Kidney glomerular epithelial cell (primary cell): ENCODE data around the gene EVC2.

ENCODE experiments used
- DNase-seq: peaks from one replicate; lab custom pipeline; 2025; lab: John Stamatoyannopoulos, UW

The EVC2 gene

DNA sequence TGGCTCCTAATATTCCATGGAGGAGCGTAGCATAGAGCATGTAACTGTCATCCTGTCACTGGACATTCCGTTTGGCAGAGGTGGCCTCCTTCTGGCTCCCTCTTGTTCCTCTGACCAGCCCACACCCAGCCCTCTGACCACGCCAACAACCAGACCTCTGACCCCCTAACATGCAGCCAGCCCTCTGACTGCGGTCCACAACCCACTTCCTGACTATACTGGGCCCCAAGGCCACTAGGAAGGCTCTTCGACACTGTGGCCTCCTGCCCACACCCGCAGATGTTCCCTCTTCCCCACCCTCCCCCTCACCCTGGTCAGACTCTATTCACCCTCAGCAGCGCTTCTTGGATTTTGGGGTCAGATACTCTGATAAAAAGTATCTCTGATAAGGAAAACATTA is 141.4 kb downstream of the EVC2 start:
- DNase-seq = no peak

DNA sequence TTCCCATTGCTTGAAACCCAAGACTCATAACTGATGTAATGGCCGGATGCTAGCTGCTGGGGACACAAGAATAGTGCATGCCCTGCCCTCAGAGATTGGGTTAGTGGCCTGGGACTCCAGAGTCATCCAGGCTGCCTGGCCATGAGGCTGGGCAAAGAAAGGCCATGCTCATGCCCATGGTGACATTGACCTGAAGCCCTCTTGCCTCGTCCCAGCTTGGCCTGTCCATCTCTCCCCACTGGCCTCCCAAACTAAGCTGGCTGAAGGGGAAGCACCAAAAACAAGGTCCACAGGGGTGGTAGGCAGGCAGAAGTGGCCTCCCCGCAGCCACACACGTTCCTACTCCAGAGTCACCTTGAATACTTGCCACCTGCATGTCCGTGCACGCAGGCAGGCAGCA is 141.8 kb downstream of the EVC2 start:
- no peak for DNase-seq

DNA sequence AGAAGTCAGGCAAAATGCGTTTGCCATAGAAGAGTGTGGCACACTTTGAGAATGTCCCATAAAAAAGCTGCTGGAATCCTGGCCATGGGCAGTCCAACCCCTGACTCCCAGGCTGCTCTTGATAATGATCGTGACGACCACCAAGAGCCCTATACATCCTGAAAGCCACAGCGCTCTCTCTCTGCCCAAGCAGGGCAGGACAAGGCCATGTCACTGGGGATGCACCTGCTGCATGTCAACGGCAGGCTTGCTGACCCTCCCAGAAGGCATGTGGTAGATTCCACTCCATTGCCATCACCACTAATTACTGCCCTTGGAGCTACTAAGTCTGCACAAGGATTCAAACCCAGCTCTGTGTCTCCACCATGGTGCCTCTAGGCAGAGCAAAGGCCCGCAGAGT is 144.5 kb downstream of the EVC2 start:
- no peak for DNase-seq

GRCh38 chr4:5562476-5562875 is 145.9 kb downstream of the EVC2 start:
- no peak for DNase-seq

DNA sequence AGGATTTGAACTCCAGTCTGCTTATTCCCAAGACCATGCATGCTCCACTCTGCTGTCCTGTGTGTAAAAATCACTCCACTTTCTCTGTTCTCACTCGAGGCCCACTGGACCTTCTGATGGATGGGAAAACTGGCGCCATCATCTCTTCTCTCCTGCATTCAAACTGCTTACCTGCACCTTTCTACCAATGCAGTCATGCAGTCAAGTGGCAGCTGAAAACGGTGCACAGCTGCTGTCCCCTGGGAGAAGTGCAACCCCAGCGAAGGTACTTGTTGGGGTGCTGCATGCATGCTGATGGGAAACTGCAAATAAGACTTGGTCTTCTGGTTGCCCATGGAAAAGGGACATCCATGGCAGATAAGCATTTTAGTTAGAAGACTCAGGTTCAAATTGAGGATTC is 147.1 kb downstream of the EVC2 start:
- no peak for DNase-seq

DNA sequence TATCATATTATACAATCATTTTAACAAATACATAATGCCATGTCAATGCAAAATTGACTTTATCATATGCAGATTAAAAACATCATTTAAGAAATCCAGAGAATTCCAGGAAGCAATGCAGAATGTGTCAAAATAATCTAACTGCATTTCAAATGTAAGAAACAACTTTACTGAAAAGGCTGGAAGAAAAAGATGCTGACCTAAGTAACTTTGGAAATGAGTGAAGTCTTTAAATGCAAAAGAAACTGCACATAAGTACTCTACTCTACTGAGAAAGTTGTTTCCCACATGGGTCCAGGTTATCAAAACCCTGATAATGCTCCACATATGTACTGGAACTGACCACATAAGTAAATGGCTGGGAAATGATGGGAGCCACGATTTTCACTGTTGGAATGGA is 149.9 kb downstream of the EVC2 start:
- DNase-seq = no peak

- no peak for DNase-seq
These were observed 154.0 kb downstream of the EVC2 start for GRCh38 chr4:5554376-5554775.

- no peak for DNase-seq
These were observed 154.6 kb downstream of the EVC2 start for GRCh38 chr4:5553801-5554200.

DNA sequence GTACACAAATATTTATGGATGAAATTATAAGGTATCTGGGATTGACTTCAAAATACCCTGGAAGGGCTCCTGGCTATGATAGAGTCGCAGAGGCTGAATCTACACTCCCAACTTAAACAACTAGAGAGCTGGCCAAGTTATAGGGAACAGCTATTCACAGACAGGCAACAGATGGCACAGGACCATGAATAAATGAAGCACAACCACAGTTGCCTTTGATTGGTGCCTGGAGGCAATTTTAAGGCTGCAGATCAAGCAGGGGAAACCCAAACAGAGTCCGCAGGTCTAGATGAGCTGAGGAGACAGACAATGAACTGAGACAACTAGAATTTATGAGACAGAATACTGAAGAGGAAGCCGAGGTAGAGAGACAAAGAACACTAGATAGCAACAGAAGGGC is 155.9 kb downstream of the EVC2 start:
- DNase-seq = no peak

GRCh38 chr4:5547651-5548249 is 160.6 kb downstream of the EVC2 start:
- DNase-seq = no peak

DNA sequence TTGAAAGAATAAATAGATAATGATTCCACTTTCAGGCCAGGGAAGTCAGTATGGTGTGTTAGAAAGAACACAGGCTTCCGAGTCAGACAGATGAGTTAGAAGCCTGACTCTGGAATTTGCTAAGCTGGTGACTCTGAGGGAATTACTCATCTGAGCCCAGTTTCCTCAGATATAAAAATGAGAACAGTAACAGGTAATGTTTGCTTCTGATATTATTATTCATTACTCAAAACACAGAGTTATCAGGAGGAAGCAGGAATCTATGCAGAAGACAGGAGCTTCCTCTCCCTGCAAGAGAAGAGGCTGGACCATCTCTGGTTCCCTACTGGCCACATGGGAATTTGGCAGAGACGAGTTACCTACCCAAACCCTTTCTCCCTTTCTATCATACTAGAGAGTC is 163.1 kb downstream of the EVC2 start:
- peak; percentile 3 for DNase-seq

GRCh38 chr4:5544762-5545161 is 163.6 kb downstream of the EVC2 start:
- no peak for DNase-seq

DNA sequence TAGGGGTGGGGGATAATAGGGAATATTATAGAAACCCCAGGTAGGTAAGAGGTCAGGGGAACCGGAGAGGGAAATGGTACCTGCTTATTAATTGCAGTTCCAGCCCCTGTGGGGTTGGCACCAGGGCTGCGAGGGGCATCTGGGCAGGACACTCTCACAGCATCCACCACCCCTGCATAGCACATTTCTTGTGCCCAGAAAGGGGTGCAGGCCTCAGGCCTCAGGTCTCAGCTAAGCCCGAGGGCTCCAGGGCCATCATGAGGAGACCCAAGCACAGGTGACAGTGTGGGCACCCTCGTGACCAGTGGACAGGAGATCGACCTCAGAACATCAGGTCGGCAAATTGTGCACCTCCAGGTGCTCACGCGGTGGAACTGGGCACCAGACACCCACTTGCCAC is 164.7 kb downstream of the EVC2 start:
- no peak for DNase-seq

- DNase-seq = no peak
These were observed 167.2 kb downstream of the EVC2 start for GRCh38 chr4:5541169-5541568.

DNA sequence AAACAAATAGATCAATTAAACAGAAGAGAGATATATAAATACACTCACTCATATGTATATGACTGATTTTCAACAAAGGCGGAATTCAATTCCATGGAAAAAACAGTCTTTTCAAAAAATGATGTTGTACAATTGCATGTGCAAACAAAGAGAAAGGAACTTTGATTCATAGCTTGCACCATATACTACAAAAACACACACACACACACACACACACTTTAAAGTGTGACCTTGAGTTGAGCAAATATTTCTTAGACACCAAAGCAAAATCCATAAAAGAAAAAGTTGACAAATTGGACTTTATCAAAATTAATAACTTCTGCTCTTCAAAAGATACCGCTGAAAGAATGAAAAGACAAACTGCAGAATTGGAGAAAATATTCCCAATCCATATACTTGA is 168.8 kb downstream of the EVC2 start:
- DNase-seq = no peak

DNA sequence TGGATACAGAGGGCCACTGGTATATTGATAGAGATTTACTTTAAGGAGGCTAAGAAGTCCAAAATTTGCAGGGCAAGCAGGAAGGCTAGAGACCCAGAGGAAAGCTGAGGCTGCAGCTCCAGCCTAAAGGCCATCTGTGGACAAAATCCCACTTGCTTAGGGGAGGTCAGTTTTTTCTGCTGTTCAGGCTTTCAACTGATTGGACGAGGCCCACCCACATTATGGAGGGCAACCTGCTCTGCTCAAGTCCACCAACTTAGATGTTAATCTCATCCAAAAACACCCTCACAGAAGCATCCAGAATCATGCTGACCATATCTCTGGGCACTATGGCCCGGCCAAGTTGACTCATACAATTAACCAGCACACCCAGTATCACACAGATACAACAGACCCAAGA is 176.3 kb downstream of the EVC2 start:
- no peak for DNase-seq

GRCh38 chr4:5528031-5528436 is 180.3 kb downstream of the EVC2 start:
- DNase-seq = no peak

- no peak for DNase-seq
These were observed 181.1 kb downstream of the EVC2 start for GRCh38 chr4:5527211-5527610.

DNA sequence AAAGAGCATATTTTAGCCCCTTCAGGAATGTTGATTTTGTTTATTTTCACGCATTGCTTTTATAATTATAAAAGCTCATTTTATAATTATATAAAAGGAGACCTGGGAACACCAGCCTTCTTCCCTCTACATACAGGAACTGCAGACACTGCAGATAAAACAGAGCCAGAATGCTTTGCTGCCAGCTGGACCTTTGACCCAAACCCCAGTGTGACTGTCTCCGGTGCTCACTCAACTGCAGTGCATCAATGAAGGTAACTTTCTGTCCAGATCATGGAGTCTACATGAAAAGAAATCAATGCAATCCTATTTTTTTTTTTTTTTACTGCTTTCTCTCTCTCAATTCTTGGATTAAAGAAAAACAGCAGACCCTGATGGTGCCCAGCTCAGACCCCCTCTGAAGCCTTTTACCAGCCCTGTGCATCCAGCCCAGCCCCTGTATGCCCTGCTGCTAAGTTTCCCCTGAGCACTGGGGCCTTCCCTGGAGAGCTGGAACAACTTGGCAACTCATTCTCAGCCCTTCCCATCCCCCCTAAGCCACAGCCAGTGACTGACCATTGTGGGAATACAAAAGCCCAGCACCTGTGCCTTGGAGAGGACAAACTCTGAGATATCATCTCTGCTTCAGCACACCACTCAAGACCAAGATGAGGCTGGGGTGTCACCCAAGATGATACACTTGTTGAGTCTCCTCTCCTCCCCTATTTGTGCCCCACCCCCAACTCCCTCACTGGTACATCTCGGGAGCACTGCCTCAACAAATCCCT is 182.1 kb downstream of the EVC2 start:
- no peak for DNase-seq

- DNase-seq = peak; percentile 47
These were observed 183.7 kb downstream of the EVC2 start for GRCh38 chr4:5524446-5525299.

GRCh38 chr4:5517372-5517771 is 191.0 kb downstream of the EVC2 start:
- DNase-seq = no peak

- DNase-seq = no peak
These were observed 192.7 kb downstream of the EVC2 start for GRCh38 chr4:5515646-5516045.
